K562 (cell line): ENCODE measurements around the gene OXTR. TPM values are rescaled to one million over a fixed set of nuclear protein-coding genes. Genes with fewer than 3 reads are reported as not detected.

Source experiments
- ATAC-seq: fragments of 200-7000 bp; cut with Tn5 transposase; 3 replicates; pipeline ENCODE4 v1.9.1; 2020; ENCODE audit warnings: moderate library complexity
- BruUV-seq: library from RNA; stranded (reverse); fragments of 400-500 nt; replicated peaks from 2 replicates; lab custom pipeline; 2021; lab: Mats Ljungman, UMichigan
- CTCF ChIA-PET: fragments of 300-600 bp; formaldehyde crosslinking; extraction: SDS; loops from one replicate; lab custom pipeline; 2021; ENCODE audit warnings: low intra/inter-chr PET ratio; lab: Yijun Ruan, JAX
- POLR2A ChIA-PET: fragments of 300-600, 350-650 bp; sonication (Branson Sonifier 250); formaldehyde crosslinking; extraction: SDS; loops from one replicate; lab custom pipeline; 2021; ENCODE audit warnings: antibody characterized with exemption, inconsistent platforms; lab: Yijun Ruan, JAX
- DNase-seq, 4 experiments: peaks; one replicate each; pipeline versions ENCODE4 v3.0.0 to v3.0.0-alpha.2; 2011 to 2018; ENCODE audit warnings: low spot score in 3 of 4, mixed read lengths in 3 of 4; ENCODE audit errors: extremely low read depth in 1 of 4
- FAIRE-seq: peaks from 2 replicates; lab custom pipeline; 2011; peaks lifted over from hg19 to GRCh38; lab: Jason Lieb, UNC
- H2AFZ ChIP-seq: 2 replicates; pipeline ENCODE4 v1.6.0; 2011; ENCODE audit warnings: low read depth, low read length, control low read depth, inconsistent platforms
- H3K27ac ChIP-seq: fragments of 200-600 bp; 3 replicates; pipeline ENCODE4 v1.8.0; 2011; ENCODE audit warnings: low read depth, mild to moderate bottlenecking, control low read depth, inconsistent platforms, low read length, moderate library complexity, mixed read lengths; ENCODE audit errors: extremely low read depth
- H3K27me3 ChIP-seq, 2 experiments: fragments of 300-600 bp in 1 of 2; 2 replicates in 1 of 2; 3 replicates in 1 of 2; pipeline versions ENCODE4 v1.6.0 to v1.8.0; 2011; ENCODE audit warnings: inconsistent platforms in 2 of 2, low read length in 2 of 2, mild to moderate bottlenecking in 1 of 2, mixed read lengths in 1 of 2, moderate library complexity in 1 of 2; ENCODE audit not compliant: control insufficient read depth in 2 of 2, insufficient read depth in 2 of 2
- H3K36me3 ChIP-seq: fragments of 300-600 bp; 3 replicates; pipeline ENCODE4 v1.8.0; 2011; ENCODE audit warnings: mild to moderate bottlenecking, low read length, inconsistent platforms; ENCODE audit not compliant: control insufficient read depth, insufficient read depth
- H3K4me1 ChIP-seq, 2 experiments: fragments of 200-600 bp in 1 of 2; replicated peaks in 1 of 2; 2 replicates in 1 of 2; 3 replicates in 1 of 2; pipeline versions ENCODE4 v1.5.1 to v1.8.0; 2011; ENCODE audit warnings: inconsistent platforms in 2 of 2, low read length in 2 of 2, mild to moderate bottlenecking in 1 of 2, mixed read lengths in 1 of 2, moderate library complexity in 1 of 2; ENCODE audit not compliant: control insufficient read depth in 2 of 2, insufficient read depth in 2 of 2
- H3K4me2 ChIP-seq: 2 replicates; pipeline ENCODE4 v1.6.1; 2011; ENCODE audit warnings: low read length, control low read depth, inconsistent platforms, mixed read lengths; ENCODE audit not compliant: insufficient read depth
- H3K4me3 ChIP-seq: fragments of 200-600 bp; sonication (generic), shearing (Covaris generic); 2 replicates; pipeline ENCODE4 v1.5.1; 2016; ENCODE audit warnings: control low read depth, inconsistent platforms
- H3K79me2 ChIP-seq: fragments of 200-600 bp; 3 replicates; pipeline ENCODE4 v1.8.0; 2011; ENCODE audit warnings: low read length, inconsistent platforms; ENCODE audit not compliant: control insufficient read depth, insufficient read depth
- H3K9ac ChIP-seq, 2 experiments: 2 replicates each; pipeline versions ENCODE4 v1.6.0 to v1.6.1; 2011; ENCODE audit warnings: low read depth in 2 of 2, low read length in 2 of 2, control low read depth in 1 of 2, inconsistent platforms in 1 of 2, mild to moderate bottlenecking in 1 of 2, mixed read lengths in 1 of 2; ENCODE audit not compliant: insufficient read depth in 1 of 2
- H3K9me1 ChIP-seq: one replicate; pipeline ENCODE4 v1.6.0; 2011; ENCODE audit warnings: inconsistent platforms, mild to moderate bottlenecking, low read length, moderate library complexity; ENCODE audit not compliant: control insufficient read depth, insufficient read depth
- H3K9me3 ChIP-seq: replicated peaks from 2 replicates; pipeline ENCODE4 v1.5.1; 2011; ENCODE audit warnings: low read depth, low read length, inconsistent platforms; ENCODE audit not compliant: control insufficient read depth, insufficient read depth
- H4K20me1 ChIP-seq: replicated peaks from 2 replicates; pipeline ENCODE4 v1.6.1; 2011; ENCODE audit warnings: low read length, inconsistent platforms, mixed read lengths; ENCODE audit not compliant: control insufficient read depth, insufficient read depth
- DNMT1 ChIP-seq: fragments of 450-650 bp; IDR thresholded peaks from 2 replicates; pipeline ENCODE4 v1.6.1; 2016; ENCODE audit warnings: antibody characterized with exemption, mild to moderate bottlenecking
- E2F6 ChIP-seq, 2 experiments: IDR thresholded peaks; 2 replicates each; pipeline ENCODE4 v1.6.1; 2011; ENCODE audit warnings: borderline replicate concordance in 1 of 2, control low read depth in 1 of 2, low read depth in 1 of 2, low read length in 1 of 2, mild to moderate bottlenecking in 1 of 2, mixed read lengths in 1 of 2, moderate library complexity in 1 of 2; ENCODE audit not compliant: insufficient read depth in 1 of 2, insufficient read length in 1 of 2, poor library complexity in 1 of 2, severe bottlenecking in 1 of 2; ENCODE audit errors: extremely low read depth in 1 of 2
- EP400 ChIP-seq: fragments of 450-650 bp; IDR thresholded peaks from 2 replicates; pipeline ENCODE4 v1.6.1; 2017; ENCODE audit warnings: antibody characterized with exemption, mild to moderate bottlenecking, moderate library complexity
- HEY1 ChIP-seq: fragments of 250-450 bp; sonication (Bioruptor Pico); IDR thresholded peaks from 2 replicates; pipeline ENCODE4 v1.5.0; 2020; ENCODE audit warnings: mild to moderate bottlenecking, moderate library complexity, borderline replicate concordance
- RAD51 ChIP-seq: fragments of 450-650 bp; IDR thresholded peaks from 2 replicates; pipeline ENCODE4 v1.7.1; 2016; ENCODE audit warnings: low read depth, mild to moderate bottlenecking, borderline replicate concordance
- RREB1 ChIP-seq: fragments of 250-450 bp; sonication (Bioruptor Pico); IDR thresholded peaks from 2 replicates; pipeline ENCODE4 v1.4.0; 2020
- SNAPC5 ChIP-seq: fragments of 250-450 bp; sonication (Bioruptor Pico); IDR thresholded peaks from 2 replicates; pipeline ENCODE4 v1.8.0; 2021; ENCODE audit warnings: moderate library complexity, mild to moderate bottlenecking, inconsistent platforms
- SRSF1 ChIP-seq: fragments of 200-400 bp; formaldehyde crosslinking; IDR thresholded peaks from 2 replicates; pipeline ENCODE4 v1.6.1; 2017; ENCODE audit warnings: mild to moderate bottlenecking, low read depth, low read length, moderate library complexity
- SUPT5H ChIP-seq: fragments of 450-650 bp; IDR thresholded peaks from 2 replicates; pipeline ENCODE4 v1.6.1; 2016
- WHSC1 ChIP-seq: IDR thresholded peaks from one replicate; pipeline ENCODE4 v1.6.1; 2012; ENCODE audit warnings: low read length, control low read depth, inconsistent platforms
- ZNF324 ChIP-seq: fragments of 250-450 bp; sonication (Bioruptor Pico); IDR thresholded peaks from 2 replicates; pipeline ENCODE4 v1.4.0; 2020; ENCODE audit warnings: mild to moderate bottlenecking
- WGBS: fragments of 100-300 bp; shearing (Covaris generic); methylation state at CpG from one replicate; pipeline ENCODE4 v1.1.6; 2016; ENCODE audit warnings: low coverage, mixed read lengths; ENCODE audit not compliant: insufficient coverage; ENCODE audit errors: missing lambda C conversion rate; 5-methylcytosine and 5-hydroxymethylcytosine counted together
- in situ Hi-C: fragments of 300-500 bp; cut with MboI; formaldehyde crosslinking; loops from 4 replicates; pipeline ENCODE4 v1.15.0; 2018; ENCODE audit warnings: inconsistent platforms, mixed read lengths
- intact Hi-C: fragments of 100-400 bp; cut with micrococcal nuclease; formaldehyde crosslinking; loops from 2 replicates; pipeline ENCODE4 v1.14.2; 2022
- polyA plus RNA-seq, 8 experiments: library from polyadenylated mRNA; depleted of rRNA in 4 of 8; stranded (reverse) in 5 of 8; unstranded in 3 of 8; fragments of >200 nt; fragmentation: Nextera tagmentation in 2 of 8; fragmentation: Illumina TruSeq in 1 of 8; extraction: Ambion mirVana in 2 of 8; extraction: Trizol in 1 of 8; gene quantifications; 2 replicates each; pipeline versions ENCODE4 v1.2.1 to v1.2.3, GENCODE V29; 2011 to 2014; ENCODE audit warnings: inconsistent platforms in 1 of 8, missing spikeins in 1 of 8
- total RNA-seq, 7 experiments: library from RNA; depleted of rRNA in 6 of 7; stranded (reverse); fragments of >200 nt in 6 of 7; fragmentation: Illumina TruSeq in 2 of 7; extraction: Trizol in 2 of 7; gene quantifications; 2 replicates each; pipeline versions ENCODE4 v1.2.1 to v1.2.3, GENCODE V29; 2011 to 2021; ENCODE audit warnings: low replicate concordance in 1 of 7

OXTR gene
- total and polyA plus RNA-seq, 9 of the 15 experiments (the other 6 are each of a cell fraction or from before 2014, with no cell fraction given), result 0.14 to 1.3 (median 0.80) TPM

GRCh38 chr3:8761866-8762265 is 7.5 kb downstream of the OXTR start (continued):
- TF ChIP-seq RREB1 (CRISPR knock-in tag) (no peak), ZNF324 (CRISPR knock-in tag) (no peak), HEY1 (CRISPR knock-in tag) (no peak), DNMT1 (no peak), EP400 (no peak)
- TF ChIP-seq, all 486 proteins: peak for 0

- Histone ChIP-seq H3K79me2 (no peaks in the 10 kb centered on the region), H3K27ac (no peak overlapping the region), H3K9ac (no peak overlapping the region), H3K36me3 (no peaks in the 10 kb centered on the region), H3K27me3 (peaks cover 26 to 68% of the 10 kb centered on the region in 2 experiments; a peak in 4 of 5 replicates), H3K4me3 (no peak overlapping the region), H4K20me1 (peaks cover 4% of the 10 kb centered on the region; the same call in 1 of the 2 replicates), H3K4me2 (no peak overlapping the region), H3K9me3 (no peaks in the 10 kb centered on the region), H2AFZ (no peak overlapping the region), H3K4me1 (no peaks in the 10 kb centered on the region), H3K9me1 (no peaks in the 10 kb centered on the region)
- in situ Hi-C loops (no loop called here), intact Hi-C loops (no loop called here)
- DNase-seq, result no peak
- no peak for FAIRE-seq
- ATAC-seq, result no peak
- ChIA-PET CTCF (no interaction called here), POLR2A (interaction anchor here (0.7 to 0.9 kb wide), 2 partner anchors 13 to 156 kb away, joined by 3 read pairs; no protein-coding TSS in a partner anchor)
- BruUV-seq, result no TSS peak
- TF ChIP-seq RAD51 (no peak), E2F6 (IDR thresholded peaks at IDR 0.05; ENCODE audit: borderline replicate concordance in 1 of 2, extremely low read depth in 1 of 2, insufficient read depth in 1 of 2, insufficient read length in 1 of 2, low read depth in 1 of 2, low read length in 1 of 2, poor library complexity in 1 of 2, severe bottlenecking in 1 of 2) (no peak), SUPT5H (no peak), SRSF1 (no peak), WHSC1 (no peak), SNAPC5 (CRISPR knock-in tag) (no peak)
- WGBS, result 4% methylated on average over 5 of the region's 5 CpGs
Measured at GRCh38 chr3:8760506-8760905, 8.9 kb downstream of the OXTR start.
